ENCODE measurements around the gene ATP2C2.

The ATP2C2 gene

GRCh38 chr16:84356591-84357116 lies 11.7 kb upstream of the ATP2C2 start:
- TF ChIP-seq CTCF (conservative IDR thresholded peaks at IDR 0.05; ENCODE audit: low read length) = no peak
- no peak for DNase-seq (ENCODE audit: low read depth)
- no peak overlapping the region for H3K4me3 ChIP-seq (ENCODE audit: low read length)

- TF ChIP-seq CTCF (conservative IDR thresholded peaks at IDR 0.05; ENCODE audit: low read length) = no peak
- H3K4me3 ChIP-seq (ENCODE audit: low read length) = no peak overlapping the region
- DNase-seq (ENCODE audit: low read depth) = peak; percentile 20
Observed at GRCh38 chr16:84357191-84357651, 11.1 kb upstream of the ATP2C2 start.

- no peak for TF ChIP-seq CTCF (conservative IDR thresholded peaks at IDR 0.05; ENCODE audit: low read length)
- H3K4me3 ChIP-seq (ENCODE audit: low read length) = no peak overlapping the region
- no peak for DNase-seq (ENCODE audit: low read depth)
Observed at GRCh38 chr16:84358601-84359295, 9.6 kb upstream of the ATP2C2 start.

GRCh38 chr16:84359326-84359725 lies 9.0 kb upstream of the ATP2C2 start:
- H3K4me3 ChIP-seq (ENCODE audit: low read length) = no peak overlapping the region
- no peak for DNase-seq (ENCODE audit: low read depth)
- TF ChIP-seq CTCF (conservative IDR thresholded peaks at IDR 0.05; ENCODE audit: low read length) = no peak

- H3K4me3 ChIP-seq (ENCODE audit: low read length) = no peak overlapping the region
- DNase-seq (ENCODE audit: low read depth) = no peak
- no peak for TF ChIP-seq CTCF (conservative IDR thresholded peaks at IDR 0.05; ENCODE audit: low read length)
Observed at GRCh38 chr16:84360170-84360569, 8.2 kb upstream of the ATP2C2 start.

GRCh38 chr16:84360748-84361147 lies 7.6 kb upstream of the ATP2C2 start:
- H3K4me3 ChIP-seq (ENCODE audit: low read length) = no peak overlapping the region
- DNase-seq (ENCODE audit: low read depth) = no peak
- no peak for TF ChIP-seq CTCF (conservative IDR thresholded peaks at IDR 0.05; ENCODE audit: low read length)

- no peak for TF ChIP-seq CTCF (conservative IDR thresholded peaks at IDR 0.05; ENCODE audit: low read length)
- DNase-seq (ENCODE audit: low read depth) = no peak
- H3K4me3 ChIP-seq (ENCODE audit: low read length) = no peak overlapping the region
Observed at GRCh38 chr16:84361546-84361945, 6.8 kb upstream of the ATP2C2 start.
